Endodermal cell (in vitro differentiated cells): Measurements from ENCODE around the gene TDRD12. TPM values are rescaled to one million over a fixed set of nuclear protein-coding genes. Genes with fewer than 3 reads are reported as not detected.

Experiments
- DNase-seq: peaks from one replicate; pipeline ENCODE4 v3.0.0-alpha.2; 2017
- H3K27ac ChIP-seq: 2 replicates; pipeline ENCODE4 v1.5.1; 2013; ENCODE audit warnings: mild to moderate bottlenecking, low read depth, low read length, moderate library complexity
- H3K27me3 ChIP-seq: 2 replicates; pipeline ENCODE4 v1.6.1; 2013; ENCODE audit warnings: mild to moderate bottlenecking, low read length, moderate library complexity; ENCODE audit not compliant: insufficient read depth, control insufficient read depth, poor library complexity, severe bottlenecking
- H3K36me3 ChIP-seq: 2 replicates; pipeline ENCODE4 v1.7.0; 2013; ENCODE audit warnings: mild to moderate bottlenecking, low read length, moderate library complexity; ENCODE audit not compliant: control insufficient read depth, insufficient read depth
- H3K4me1 ChIP-seq: one replicate; pipeline ENCODE4 v1.7.0; 2013; ENCODE audit warnings: low read length; ENCODE audit not compliant: control insufficient read depth, insufficient read depth
- H3K4me3 ChIP-seq: 2 replicates; pipeline ENCODE4 v1.5.1; 2013; ENCODE audit warnings: mild to moderate bottlenecking, low read length, moderate library complexity
- H3K9ac ChIP-seq: 2 replicates; pipeline ENCODE4 v1.6.1; 2013; ENCODE audit warnings: mild to moderate bottlenecking, low read length, moderate library complexity; ENCODE audit not compliant: poor library complexity, severe bottlenecking; ENCODE audit errors: extremely low read depth
- H3K9me3 ChIP-seq: 2 replicates; pipeline ENCODE4 v1.6.1; 2013; ENCODE audit warnings: mild to moderate bottlenecking, low read length, moderate library complexity; ENCODE audit not compliant: control insufficient read depth
- H3K27ac Mint-ChIP-seq: 2 replicates; pipeline ENCODE4 v1.8.0; 2020; ENCODE audit warnings: mixed read lengths
- H3K27me3 Mint-ChIP-seq: 2 replicates; pipeline ENCODE4 v1.8.0; 2021; ENCODE audit warnings: mild to moderate bottlenecking, mixed read lengths; ENCODE audit not compliant: insufficient read depth
- H3K36me3 Mint-ChIP-seq: 2 replicates; pipeline ENCODE4 v1.8.0; 2020; ENCODE audit warnings: low read depth, mixed read lengths
- H3K4me1 Mint-ChIP-seq: 2 replicates; pipeline ENCODE4 v1.8.0; 2020; ENCODE audit warnings: mixed read lengths
- H3K4me3 Mint-ChIP-seq: 2 replicates; pipeline ENCODE4 v1.8.0; 2020; ENCODE audit warnings: mild to moderate bottlenecking, moderate library complexity, mixed read lengths
- H3K9me3 Mint-ChIP-seq: 2 replicates; pipeline ENCODE4 v1.8.0; 2020; ENCODE audit warnings: mild to moderate bottlenecking, mixed read lengths
- CTCF ChIP-seq: fragments of 200-600 bp; sonication (generic); conservative IDR thresholded peaks from 2 replicates; pipeline ENCODE4 v1.5.0; 2021; ENCODE audit warnings: antibody characterized with exemption, mild to moderate bottlenecking
- WGBS, 2 experiments: methylation state at CpG; one replicate each; pipeline versions ENCODE4 v1.1.5 to v1.1.7; 2013; ENCODE audit warnings: missing lambda C conversion rate in 2 of 2, mixed read lengths in 1 of 2; ENCODE audit not compliant: insufficient coverage in 1 of 2, insufficient read length in 1 of 2; 5-methylcytosine and 5-hydroxymethylcytosine counted together
- total RNA-seq, 2 donors: library from RNA; stranded (reverse); fragmentation: NEBNext Ultra II Directional in 1 of 2; extraction: Animal tissue kit (Norgen Biotek cat#: 25700) in 1 of 2; gene quantifications; 2 replicates in 1 of 2; 3 replicates in 1 of 2; pipeline ENCODE4 v1.2.1, GENCODE V29; 2021

TDRD12 gene
- total RNA-seq, 2 donors from 2014 or later = 0.20 to 0.84 TPM

GRCh38 chr19:32870981-32871451 lies 151.4 kb downstream of the TDRD12 start:
- no peak overlapping the region for H3K4me3 Mint-ChIP-seq
- WGBS, 2 experiments = 91 to 92% methylated on average over 7 to 12 of the region's 12 CpGs
- no peak overlapping the region for H3K27ac Mint-ChIP-seq
- no peaks in the 10 kb centered on the region for H3K27me3 Mint-ChIP-seq
- TF ChIP-seq CTCF = peak; percentile 13
- DNase-seq = no peak
- H3K4me1 Mint-ChIP-seq = peaks cover 8% of the 10 kb centered on the region
- Histone ChIP-seq H3K27ac (no peak overlapping the region), H3K9ac (no peak overlapping the region), H3K4me1 (no peaks in the 10 kb centered on the region), H3K36me3 (no peaks in the 10 kb centered on the region), H3K9me3 (no peaks in the 10 kb centered on the region), H3K27me3 (no peaks in the 10 kb centered on the region), H3K4me3 (no peak overlapping the region)
- no peaks in the 10 kb centered on the region for H3K9me3 Mint-ChIP-seq
- no peaks in the 10 kb centered on the region for H3K36me3 Mint-ChIP-seq

GRCh38 chr19:32872391-32872790 lies 152.8 kb downstream of the TDRD12 start:
- WGBS, 2 experiments = 94% methylated on average over 3 of the region's 3 CpGs; no CpG with 5 or more reads in 1 of the 2 experiments
- no peak overlapping the region for H3K27ac Mint-ChIP-seq

GRCh38 chr19:32873247-32873959 lies 153.8 kb downstream of the TDRD12 start:
- H3K27ac ChIP-seq = no peak overlapping the region
- H3K27me3 Mint-ChIP-seq = no peaks in the 10 kb centered on the region
- DNase-seq = no peak
- H3K27me3 ChIP-seq = no peaks in the 10 kb centered on the region
- H3K9ac ChIP-seq = no peak overlapping the region
- peaks cover 8% of the 10 kb centered on the region for H3K4me1 Mint-ChIP-seq
- H3K9me3 Mint-ChIP-seq = no peaks in the 10 kb centered on the region
- no peaks in the 10 kb centered on the region for H3K9me3 ChIP-seq
- TF ChIP-seq CTCF = no peak
- H3K36me3 ChIP-seq = peaks cover 4% of the 10 kb centered on the region
- no peaks in the 10 kb centered on the region for H3K4me1 ChIP-seq
- no peak overlapping the region for H3K27ac Mint-ChIP-seq
- WGBS, 2 experiments = 89 to 93% methylated on average over 16 to 18 of the region's 18 CpGs
- peaks cover 5% of the 10 kb centered on the region for H3K36me3 Mint-ChIP-seq
- H3K4me3 Mint-ChIP-seq = no peak overlapping the region
- H3K4me3 ChIP-seq = no peak overlapping the region

More at GRCh38 chr19:32872391-32872790, 152.8 kb downstream of the TDRD12 start:
- no peak for DNase-seq
- H3K36me3 Mint-ChIP-seq = no peaks in the 10 kb centered on the region
- TF ChIP-seq CTCF = no peak
- no peak overlapping the region for H3K27ac ChIP-seq
- peaks cover 8% of the 10 kb centered on the region for H3K4me1 Mint-ChIP-seq
- H3K9me3 Mint-ChIP-seq = no peaks in the 10 kb centered on the region
- no peaks in the 10 kb centered on the region for H3K4me1 ChIP-seq
- H3K9me3 ChIP-seq = no peaks in the 10 kb centered on the region
- H3K4me3 ChIP-seq = no peak overlapping the region
- no peaks in the 10 kb centered on the region for H3K27me3 Mint-ChIP-seq
- H3K36me3 ChIP-seq = no peaks in the 10 kb centered on the region
- no peak overlapping the region for H3K4me3 Mint-ChIP-seq
- H3K9ac ChIP-seq = no peak overlapping the region
- no peaks in the 10 kb centered on the region for H3K27me3 ChIP-seq
